Measurements from ENCODE around the gene PDCD4.

The PDCD4 gene

GRCh38 chr10:110845756-110846620, 25.7 kb upstream of the PDCD4 start:
- Histone ChIP-seq H3K4me3 (ENCODE audit: control insufficient read depth in 1 of 7, extremely low read depth in 1 of 7, insufficient read depth in 4 of 7, low read depth in 2 of 7, low read length in 6 of 7) (no peak overlapping the region), H3K4me1 (ENCODE audit: control extremely low read depth in 1 of 4, control insufficient read depth in 4 of 4, insufficient read depth in 4 of 4, low read length in 3 of 4) (peaks cover 10 to 32% (median 23%) of the 10 kb centered on the region in 4 experiments), H3K9me3 (ENCODE audit: control extremely low read depth in 1 of 5, control insufficient read depth in 4 of 5, insufficient read depth in 2 of 5, low read depth in 1 of 5, low read length in 4 of 5) (no peaks in the 10 kb centered on the region), H3K27ac (ENCODE audit: insufficient read depth in 1 of 2, low read depth in 1 of 2, low read length in 2 of 2, poor library complexity in 1 of 2, severe bottlenecking in 2 of 2) (no peak overlapping the region), H3K36me3 (ENCODE audit: control insufficient read depth in 4 of 4, insufficient read depth in 4 of 4, low read length in 3 of 4) (no peaks in the 10 kb centered on the region), H3K27me3 (replicated peaks in 2 of 5; ENCODE audit: control insufficient read depth in 4 of 5, insufficient read depth in 5 of 5, low read length in 4 of 5) (no peaks in the 10 kb centered on the region)
- POLR2A ChIA-PET = interaction anchor here (1.0 kb wide), 1 partner anchor 27 kb away, joined by 3 read pairs; no protein-coding TSS in a partner anchor
- 89% methylated on average over 3 of the region's 3 CpGs for WGBS (ENCODE audit: insufficient coverage)
- CTCF ChIA-PET = interaction anchor here (0.7 to 6.2 kb wide), 7 partner anchors 9 to 44 kb away, joined by 3 to 34 read pairs (median 3); partner anchors contain the start of gene PDCD4
- DNase-seq = no peak

- no peak for DNase-seq
- H3K27me3 ChIP-seq (replicated peaks in 2 of 5; ENCODE audit: control insufficient read depth in 4 of 5, insufficient read depth in 5 of 5, low read length in 4 of 5) = no peaks in the 10 kb centered on the region
- H3K4me3 ChIP-seq (ENCODE audit: control insufficient read depth in 1 of 7, extremely low read depth in 1 of 7, insufficient read depth in 4 of 7, low read depth in 2 of 7, low read length in 6 of 7) = no peak overlapping the region
- 92% methylated on average over 5 of the region's 6 CpGs for WGBS (ENCODE audit: insufficient coverage)
- peaks cover 15 to 44% (median 25%) of the 10 kb centered on the region in 4 experiments for H3K4me1 ChIP-seq (ENCODE audit: control extremely low read depth in 1 of 4, control insufficient read depth in 4 of 4, insufficient read depth in 4 of 4, low read length in 3 of 4)
- no peak overlapping the region for H3K27ac ChIP-seq (ENCODE audit: insufficient read depth in 1 of 2, low read depth in 1 of 2, low read length in 2 of 2, poor library complexity in 1 of 2, severe bottlenecking in 2 of 2)
- H3K36me3 ChIP-seq (ENCODE audit: control insufficient read depth in 4 of 4, insufficient read depth in 4 of 4, low read length in 3 of 4) = no peaks in the 10 kb centered on the region
- POLR2A ChIA-PET = no interaction called here
- no peaks in the 10 kb centered on the region for H3K9me3 ChIP-seq (ENCODE audit: control extremely low read depth in 1 of 5, control insufficient read depth in 4 of 5, insufficient read depth in 2 of 5, low read depth in 1 of 5, low read length in 4 of 5)
- CTCF ChIA-PET = interaction anchor here (1.0 to 6.2 kb wide), 3 partner anchors 7 to 12 kb away, joined by 3 to 34 read pairs (median 3); no protein-coding TSS in a partner anchor
These were observed 24.4 kb upstream of the PDCD4 start for GRCh38 chr10:110847374-110847773.

- no peaks in the 10 kb centered on the region for H3K27me3 ChIP-seq (replicated peaks in 2 of 5; ENCODE audit: control insufficient read depth in 4 of 5, insufficient read depth in 5 of 5, low read length in 4 of 5)
- no peak overlapping the region for H3K4me3 ChIP-seq (ENCODE audit: control insufficient read depth in 1 of 7, extremely low read depth in 1 of 7, insufficient read depth in 4 of 7, low read depth in 2 of 7, low read length in 6 of 7)
- ChIA-PET POLR2A (no interaction called here), CTCF (no interaction called here)
- H3K27ac ChIP-seq (ENCODE audit: insufficient read depth in 1 of 2, low read depth in 1 of 2, low read length in 2 of 2, poor library complexity in 1 of 2, severe bottlenecking in 2 of 2) = no peak overlapping the region
- peaks cover 12 to 39% (median 18%) of the 10 kb centered on the region in 4 experiments for H3K4me1 ChIP-seq (ENCODE audit: control extremely low read depth in 1 of 4, control insufficient read depth in 4 of 4, insufficient read depth in 4 of 4, low read length in 3 of 4)
- DNase-seq = no peak
- H3K9me3 ChIP-seq (ENCODE audit: control extremely low read depth in 1 of 5, control insufficient read depth in 4 of 5, insufficient read depth in 2 of 5, low read depth in 1 of 5, low read length in 4 of 5) = no peaks in the 10 kb centered on the region
- 100% methylated on average over 1 of the region's 2 CpGs for WGBS (ENCODE audit: insufficient coverage)
- no peaks in the 10 kb centered on the region for H3K36me3 ChIP-seq (ENCODE audit: control insufficient read depth in 4 of 4, insufficient read depth in 4 of 4, low read length in 3 of 4)
These were observed 23.6 kb upstream of the PDCD4 start for GRCh38 chr10:110848106-110848505.

- no peak for DNase-seq
- no peaks in the 10 kb centered on the region for H3K36me3 ChIP-seq (ENCODE audit: control insufficient read depth in 4 of 4, insufficient read depth in 4 of 4, low read length in 3 of 4)
- H3K4me3 ChIP-seq (ENCODE audit: control insufficient read depth in 1 of 7, extremely low read depth in 1 of 7, insufficient read depth in 4 of 7, low read depth in 2 of 7, low read length in 6 of 7) = no peak overlapping the region
- 100% methylated on average over 3 of the region's 3 CpGs for WGBS (ENCODE audit: insufficient coverage)
- H3K4me1 ChIP-seq (ENCODE audit: control extremely low read depth in 1 of 4, control insufficient read depth in 4 of 4, insufficient read depth in 4 of 4, low read length in 3 of 4) = peaks cover 8 to 28% (median 18%) of the 10 kb centered on the region in 4 experiments
- no peaks in the 10 kb centered on the region for H3K27me3 ChIP-seq (replicated peaks in 2 of 5; ENCODE audit: control insufficient read depth in 4 of 5, insufficient read depth in 5 of 5, low read length in 4 of 5)
- POLR2A ChIA-PET = no interaction called here
- CTCF ChIA-PET = interaction anchor here (0.8 to 1.5 kb wide), 2 partner anchors 13 to 15 kb away, joined by 4 read pairs; no protein-coding TSS in a partner anchor
- H3K9me3 ChIP-seq (ENCODE audit: control extremely low read depth in 1 of 5, control insufficient read depth in 4 of 5, insufficient read depth in 2 of 5, low read depth in 1 of 5, low read length in 4 of 5) = no peaks in the 10 kb centered on the region
- H3K27ac ChIP-seq (ENCODE audit: insufficient read depth in 1 of 2, low read depth in 1 of 2, low read length in 2 of 2, poor library complexity in 1 of 2, severe bottlenecking in 2 of 2) = no peak overlapping the region
These were observed 21.6 kb upstream of the PDCD4 start for GRCh38 chr10:110850099-110850498.

GRCh38 chr10:110851020-110851612, 20.6 kb upstream of the PDCD4 start:
- Histone ChIP-seq H3K4me1 (ENCODE audit: control extremely low read depth in 1 of 4, control insufficient read depth in 4 of 4, insufficient read depth in 4 of 4, low read length in 3 of 4) (peaks cover 8 to 28% (median 18%) of the 10 kb centered on the region in 4 experiments), H3K27ac (ENCODE audit: insufficient read depth in 1 of 2, low read depth in 1 of 2, low read length in 2 of 2, poor library complexity in 1 of 2, severe bottlenecking in 2 of 2) (no peak overlapping the region), H3K36me3 (ENCODE audit: control insufficient read depth in 4 of 4, insufficient read depth in 4 of 4, low read length in 3 of 4) (no peaks in the 10 kb centered on the region), H3K27me3 (replicated peaks in 2 of 5; ENCODE audit: control insufficient read depth in 4 of 5, insufficient read depth in 5 of 5, low read length in 4 of 5) (no peaks in the 10 kb centered on the region), H3K9me3 (ENCODE audit: control extremely low read depth in 1 of 5, control insufficient read depth in 4 of 5, insufficient read depth in 2 of 5, low read depth in 1 of 5, low read length in 4 of 5) (no peaks in the 10 kb centered on the region), H3K4me3 (ENCODE audit: control insufficient read depth in 1 of 7, extremely low read depth in 1 of 7, insufficient read depth in 4 of 7, low read depth in 2 of 7, low read length in 6 of 7) (peak overlapping the region in 4 of 7 experiments; percentile 7 to 31 (median 22))
- ChIA-PET POLR2A (no interaction called here), CTCF (interaction anchor here (0.8 to 1.5 kb wide), 4 partner anchors 14 to 546 kb away, joined by 3 to 4 read pairs (median 4); partner anchors contain the start of gene SMNDC1)
- 14% methylated on average over 7 of the region's 8 CpGs for WGBS (ENCODE audit: insufficient coverage)
- DNase-seq = peak in 2 of 3 donors; percentile 58 to 64

- Histone ChIP-seq H3K4me1 (ENCODE audit: control extremely low read depth in 1 of 4, control insufficient read depth in 4 of 4, insufficient read depth in 4 of 4, low read length in 3 of 4) (peaks cover 8 to 30% (median 19%) of the 10 kb centered on the region in 4 experiments), H3K27ac (ENCODE audit: insufficient read depth in 1 of 2, low read depth in 1 of 2, low read length in 2 of 2, poor library complexity in 1 of 2, severe bottlenecking in 2 of 2) (no peak overlapping the region), H3K9me3 (ENCODE audit: control extremely low read depth in 1 of 5, control insufficient read depth in 4 of 5, insufficient read depth in 2 of 5, low read depth in 1 of 5, low read length in 4 of 5) (no peaks in the 10 kb centered on the region), H3K36me3 (ENCODE audit: control insufficient read depth in 4 of 4, insufficient read depth in 4 of 4, low read length in 3 of 4) (no peaks in the 10 kb centered on the region), H3K27me3 (replicated peaks in 2 of 5; ENCODE audit: control insufficient read depth in 4 of 5, insufficient read depth in 5 of 5, low read length in 4 of 5) (no peaks in the 10 kb centered on the region), H3K4me3 (ENCODE audit: control insufficient read depth in 1 of 7, extremely low read depth in 1 of 7, insufficient read depth in 4 of 7, low read depth in 2 of 7, low read length in 6 of 7) (no peak overlapping the region)
- CTCF ChIA-PET = interaction anchor here (0.5 to 2.4 kb wide), 10 partner anchors 9 to 547 kb away, joined by 3 to 13 read pairs (median 3); partner anchors contain the start of genes PDCD4 and SMNDC1
- POLR2A ChIA-PET = no interaction called here
- DNase-seq = no peak
- 83% methylated on average over 6 of the region's 7 CpGs for WGBS (ENCODE audit: insufficient coverage)
These were observed 19.4 kb upstream of the PDCD4 start for GRCh38 chr10:110852255-110852896.
